GM18520 (cell line): ENCODE results near the gene NINL.

ENCODE experiments used
- ATAC-seq: cut with Tn5 transposase; IDR thresholded peaks from one replicate; pipeline ENCODE4 v1.9.1; 2021; ENCODE audit not compliant: unreplicated experiment

The NINL gene

DNA sequence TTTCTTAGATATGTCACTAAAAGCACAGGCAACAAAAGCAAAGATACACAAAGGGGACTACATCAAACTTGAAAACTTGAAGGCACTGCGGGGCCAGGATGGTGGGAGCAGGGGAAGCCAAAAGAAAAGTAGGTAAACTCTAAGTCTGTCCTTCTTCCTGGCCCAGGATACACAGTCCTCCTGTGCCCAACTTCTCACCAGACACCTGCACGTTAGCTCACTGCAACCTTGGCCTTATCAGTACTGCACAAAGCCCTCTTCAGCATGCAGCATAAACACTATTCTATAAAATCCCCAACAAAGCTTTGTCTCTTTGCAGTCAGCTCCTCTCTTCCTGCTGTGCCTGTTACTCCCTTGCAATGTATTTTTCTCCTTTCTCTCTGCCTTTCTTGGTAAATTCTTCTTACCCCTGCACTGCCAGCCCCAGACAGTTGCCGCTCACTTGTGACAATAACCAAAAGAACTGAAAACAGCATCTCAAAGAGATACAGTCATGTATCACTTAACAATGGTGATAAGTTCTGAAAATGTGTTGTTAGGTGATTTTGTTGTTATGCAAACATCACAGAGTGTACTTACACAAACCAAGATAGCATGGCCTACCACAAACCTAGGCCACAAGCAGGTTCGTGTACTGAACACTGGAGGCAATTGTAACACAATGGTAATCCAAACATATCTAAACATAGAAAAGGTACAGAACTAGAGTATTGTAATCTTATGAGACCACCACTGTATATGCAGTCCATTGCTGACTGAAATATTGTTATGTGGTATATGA, 51.2 kb downstream of the NINL start:
- ATAC-seq: no peak

GRCh38 chr20:25532971-25533391, 52.4 kb downstream of the NINL start:
- no peak for ATAC-seq

DNA sequence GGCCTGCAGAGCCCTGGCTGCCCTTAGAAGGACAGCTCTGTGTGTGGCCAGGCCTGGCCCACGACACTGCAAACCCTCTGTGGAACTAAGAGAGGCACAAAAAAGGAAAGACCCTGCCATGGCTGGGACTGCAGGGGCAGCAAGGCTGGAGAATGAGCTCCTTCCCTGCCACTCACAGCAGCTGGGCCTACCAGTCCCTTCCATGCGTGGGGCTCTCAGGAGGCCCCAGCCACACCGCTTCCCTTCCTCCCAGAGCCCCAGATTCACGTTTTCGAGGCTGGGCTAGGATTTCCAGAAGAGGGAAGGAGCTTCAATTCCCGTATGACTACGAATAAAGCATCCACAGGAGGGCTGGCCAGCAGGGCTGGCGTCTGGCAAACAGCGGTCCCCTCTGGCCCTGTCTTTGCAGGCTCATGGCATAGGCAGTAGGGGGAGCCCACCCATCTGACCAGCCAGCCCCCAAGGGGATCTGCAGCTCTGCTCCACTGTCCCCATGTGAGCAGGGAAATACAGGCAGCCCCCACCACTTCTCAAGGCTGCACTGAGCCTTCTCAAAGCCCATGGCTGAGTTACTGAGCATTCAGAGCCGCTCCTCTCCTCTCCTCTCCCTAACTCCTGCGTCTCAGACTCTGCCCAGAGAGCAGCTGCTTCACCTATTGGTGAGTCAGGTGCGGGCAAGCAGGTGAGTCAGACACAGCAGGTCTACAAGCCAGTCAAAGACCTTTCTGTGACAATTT, 53.1 kb downstream of the NINL start:
- no peak for ATAC-seq

DNA sequence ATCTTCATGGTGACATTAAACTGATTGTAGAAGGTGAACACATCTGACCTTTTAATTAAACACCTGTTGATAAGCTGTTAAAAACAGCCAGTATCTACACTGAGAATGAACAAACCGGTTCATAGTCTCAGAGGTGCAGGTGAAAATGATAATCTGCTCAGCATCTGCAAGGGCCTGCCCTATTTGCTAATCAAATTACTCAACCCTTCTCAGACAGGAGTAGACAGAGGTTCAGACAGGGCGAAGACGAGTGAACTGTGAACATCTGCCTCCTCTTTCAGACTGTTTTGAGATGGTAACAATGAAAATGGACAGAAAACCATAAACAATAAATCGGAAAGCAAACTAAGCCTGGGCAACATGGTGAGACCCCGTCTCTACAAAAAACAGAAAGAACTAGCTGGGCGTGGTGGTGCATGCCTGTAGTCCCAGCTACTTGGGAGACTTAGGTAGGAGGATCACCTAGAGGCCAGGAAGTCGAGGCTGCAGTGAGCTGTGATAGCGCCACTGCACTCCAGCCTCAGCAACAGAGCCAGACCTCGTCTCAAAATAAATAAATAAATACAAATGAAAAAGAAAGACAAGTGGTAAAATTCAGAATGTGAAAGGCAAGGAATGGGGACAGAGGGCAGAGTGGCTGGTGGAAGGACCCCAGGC, 55.9 kb downstream of the NINL start:
- no peak for ATAC-seq

DNA sequence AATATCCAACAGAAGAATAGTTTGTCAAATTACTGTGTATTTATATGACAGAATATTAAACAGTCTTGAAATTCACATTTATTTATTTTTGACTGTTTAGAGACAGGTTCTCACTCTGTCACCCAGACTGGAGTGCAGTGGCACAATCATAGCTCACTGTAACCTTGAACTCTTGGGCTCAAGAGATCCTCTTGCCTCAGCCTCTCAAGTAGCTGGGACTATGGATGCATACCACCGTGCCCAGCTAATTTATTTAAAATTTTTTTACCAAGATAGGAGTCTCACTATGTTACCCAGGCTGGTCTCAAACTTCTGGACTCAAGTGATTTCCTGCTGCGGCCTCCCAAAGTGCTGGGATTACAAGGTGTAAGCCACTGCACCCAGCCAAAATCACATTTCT, 57.4 kb downstream of the NINL start:
- ATAC-seq: no peak

DNA sequence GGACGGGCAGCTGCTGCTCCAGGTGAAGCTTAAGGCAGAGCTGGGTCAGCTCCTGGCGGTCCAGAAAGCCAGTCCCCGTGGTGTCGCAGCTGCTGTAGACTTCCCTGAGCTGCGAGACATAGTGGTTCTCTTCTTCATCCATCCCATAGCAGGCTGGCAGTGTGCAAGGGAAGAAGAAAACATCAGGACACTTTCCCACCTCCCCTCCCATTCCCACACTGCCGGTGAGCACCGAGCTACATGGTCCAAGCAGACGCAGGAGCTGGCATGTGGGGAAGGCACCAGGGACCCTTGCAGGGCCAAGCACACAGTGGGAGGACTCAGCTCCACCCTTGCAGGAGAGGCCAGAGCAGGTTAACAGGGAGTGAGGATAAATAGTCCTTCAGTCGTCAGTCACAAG, 58.9 kb downstream of the NINL start:
- ATAC-seq: no peak

- no peak for ATAC-seq
Observed at GRCh38 chr20:25525867-25526266, 59.5 kb downstream of the NINL start.

DNA sequence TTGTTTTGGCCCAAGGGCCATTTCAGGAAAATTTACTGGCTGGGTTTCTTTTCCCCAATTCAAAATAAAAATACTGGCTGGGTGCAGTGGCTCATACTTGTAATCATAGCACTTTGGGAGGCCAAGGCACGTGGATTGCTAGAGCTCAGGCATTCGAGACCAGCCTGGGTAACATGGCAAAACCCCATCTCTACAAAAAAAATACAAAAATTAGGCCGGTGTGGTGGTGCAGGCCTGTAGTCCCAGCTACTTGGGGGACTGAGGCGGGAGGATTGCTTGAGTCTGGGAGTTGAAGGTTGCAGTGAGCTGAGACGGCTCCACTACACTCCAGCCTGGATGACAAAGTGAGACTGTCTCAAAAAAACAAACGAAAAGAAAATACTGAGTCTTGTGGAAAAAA, 60.0 kb downstream of the NINL start:
- no peak for ATAC-seq

DNA sequence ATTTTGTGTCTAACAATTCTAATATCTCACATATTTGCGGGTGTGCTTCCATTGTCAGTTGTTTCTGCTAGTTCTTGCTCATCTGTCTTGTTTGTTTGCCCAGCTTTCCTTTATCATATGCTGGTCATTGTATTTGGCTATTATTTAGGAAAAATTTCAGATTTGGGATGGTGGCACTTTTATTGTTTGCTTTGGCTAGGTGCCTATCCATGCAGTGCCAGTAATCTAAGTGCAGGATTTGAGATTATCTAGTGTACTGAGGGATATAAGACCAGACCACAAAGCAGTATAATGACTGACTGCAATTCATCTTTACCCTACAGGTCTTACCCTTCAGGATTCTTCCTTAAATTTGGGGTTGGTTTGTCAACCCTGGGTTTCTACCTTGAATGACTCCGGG, 63.9 kb downstream of the NINL start:
- ATAC-seq: no peak

GRCh38 chr20:25517124-25517523, 68.2 kb downstream of the NINL start:
- no peak for ATAC-seq

GRCh38 chr20:25514747-25515340, 70.5 kb downstream of the NINL start:
- no peak for ATAC-seq

DNA sequence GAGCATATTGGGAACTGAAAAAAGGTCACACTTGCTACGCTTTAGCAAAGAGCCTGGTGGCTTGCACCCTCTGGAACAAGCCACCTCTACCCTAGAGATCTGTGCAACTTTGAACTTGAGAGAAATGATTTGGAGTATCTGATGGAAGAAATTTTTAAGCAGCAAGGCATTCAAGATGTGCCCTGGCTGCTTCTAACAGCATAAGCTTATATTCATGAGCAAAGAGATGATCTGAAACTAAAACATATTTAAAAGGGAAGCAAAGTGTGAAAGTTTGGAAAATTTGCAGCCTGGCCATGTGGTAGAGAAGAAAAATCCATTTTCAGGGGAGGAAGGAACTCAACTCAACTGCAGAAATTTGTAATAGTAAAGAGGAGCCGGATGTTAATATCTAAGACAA, 71.1 kb downstream of the NINL start:
- ATAC-seq: no peak

DNA sequence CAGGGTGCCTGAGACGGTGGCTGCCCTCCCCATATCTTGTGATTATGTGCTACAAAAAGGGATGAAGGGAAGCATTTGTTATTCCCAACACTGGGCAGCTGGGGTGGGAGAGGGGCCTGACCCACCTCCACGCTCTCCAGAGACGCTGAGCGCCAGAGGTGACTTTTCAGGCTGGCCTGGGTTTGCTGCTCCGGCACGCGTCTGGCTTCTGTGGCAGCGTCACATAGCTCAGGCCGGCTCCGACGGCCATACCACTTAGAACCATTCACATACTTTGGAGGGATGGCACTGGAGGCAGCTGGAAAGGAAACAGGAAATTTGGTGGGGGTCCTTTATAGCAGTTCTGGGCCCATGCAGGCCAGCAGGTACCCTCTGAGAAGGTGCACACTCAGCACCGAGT, 72.6 kb downstream of the NINL start:
- no peak for ATAC-seq

DNA sequence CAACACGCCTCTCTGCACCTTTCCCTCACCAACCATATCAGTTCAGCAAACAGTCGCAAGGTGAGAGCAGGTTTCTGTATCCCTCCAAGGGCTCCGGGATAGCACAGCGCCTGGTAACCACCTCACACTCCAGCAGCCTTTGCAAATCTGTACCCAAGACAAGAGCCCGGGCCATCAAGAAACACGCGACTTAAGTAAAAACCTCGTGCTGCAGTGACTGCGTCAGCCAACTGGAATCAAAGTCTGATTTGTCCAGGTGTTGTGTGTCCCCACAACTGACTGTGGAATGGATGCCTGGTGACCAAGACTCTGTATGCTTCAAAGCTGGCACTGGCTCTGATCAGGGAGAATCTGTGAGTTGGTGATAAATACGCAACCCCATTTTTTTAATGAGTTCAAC, 74.1 kb downstream of the NINL start:
- ATAC-seq: no peak

DNA sequence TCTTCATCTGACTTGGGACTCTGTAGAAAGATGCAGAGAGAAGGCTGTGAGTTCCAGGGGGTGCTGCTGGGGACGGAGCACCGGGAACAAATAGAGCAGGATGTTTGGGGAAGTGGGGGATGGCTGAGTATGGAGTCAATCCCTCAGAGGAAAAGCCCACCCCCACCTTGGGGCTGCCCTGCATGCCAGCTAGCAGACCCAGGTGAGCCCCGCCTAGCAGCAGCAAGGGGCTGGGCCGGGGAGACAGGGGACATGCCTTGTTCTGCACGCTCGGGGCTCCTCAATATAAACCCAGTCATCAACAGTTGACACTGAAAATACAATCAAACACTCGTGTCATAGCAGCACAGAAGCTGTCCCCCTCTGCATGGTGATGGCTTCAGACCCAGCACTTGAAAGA, 74.6 kb downstream of the NINL start:
- no peak for ATAC-seq

DNA sequence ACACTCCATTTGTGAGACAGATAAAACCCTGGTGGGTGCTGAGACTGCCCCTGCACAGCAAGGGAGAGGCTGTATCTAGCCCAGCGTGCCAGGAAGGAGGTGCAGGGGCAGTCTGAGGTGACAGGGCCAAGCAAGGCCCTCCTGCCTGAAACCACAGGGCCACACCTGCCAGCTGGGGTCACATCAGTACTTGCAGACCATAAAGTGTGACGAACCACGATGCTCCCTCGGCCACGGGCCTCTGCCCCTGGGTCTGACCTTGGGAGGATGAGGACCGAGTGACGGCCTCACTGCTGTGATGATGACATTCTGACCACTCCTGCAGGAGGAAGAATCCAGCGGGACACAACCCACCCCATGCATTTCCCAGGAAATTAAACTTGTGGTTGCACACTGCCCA, 75.1 kb downstream of the NINL start:
- ATAC-seq: no peak

GRCh38 chr20:25509084-25509483, 76.2 kb downstream of the NINL start:
- no peak for ATAC-seq

DNA sequence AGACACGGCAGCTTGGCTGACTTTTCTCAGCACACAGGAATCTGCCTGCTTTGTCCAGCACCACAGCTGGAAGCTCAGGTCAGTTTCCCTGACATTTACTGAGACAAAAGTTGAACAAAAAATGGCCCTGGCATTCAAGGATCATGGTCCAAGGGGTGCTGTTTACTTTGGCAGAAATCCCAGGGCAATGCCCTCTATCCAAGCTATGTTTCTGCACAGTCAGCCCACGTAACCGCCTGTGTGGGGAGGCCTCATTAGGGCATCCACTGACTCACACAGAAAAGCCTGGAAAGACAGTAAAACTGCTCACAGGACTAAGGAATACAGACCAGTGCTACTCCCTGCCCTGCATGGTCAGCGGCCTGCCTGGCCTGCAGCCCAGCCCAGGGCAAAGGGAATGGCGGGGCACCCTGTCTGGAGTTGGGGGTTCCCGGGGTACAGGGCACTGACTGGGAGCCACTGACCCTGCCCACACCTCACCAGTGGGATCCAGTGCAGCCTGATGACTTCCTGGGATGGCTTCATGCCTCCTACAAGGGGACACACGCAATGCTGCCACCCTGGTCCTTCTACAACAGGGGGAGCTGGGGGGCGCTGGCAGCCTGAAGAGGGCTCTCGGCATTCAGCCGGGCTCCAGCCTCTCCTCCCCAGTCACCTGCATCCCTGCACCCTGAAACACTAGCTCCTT, 77.1 kb downstream of the NINL start:
- no peak for ATAC-seq

- ATAC-seq: no peak
Observed at GRCh38 chr20:25507385-25508082, 77.8 kb downstream of the NINL start.

DNA sequence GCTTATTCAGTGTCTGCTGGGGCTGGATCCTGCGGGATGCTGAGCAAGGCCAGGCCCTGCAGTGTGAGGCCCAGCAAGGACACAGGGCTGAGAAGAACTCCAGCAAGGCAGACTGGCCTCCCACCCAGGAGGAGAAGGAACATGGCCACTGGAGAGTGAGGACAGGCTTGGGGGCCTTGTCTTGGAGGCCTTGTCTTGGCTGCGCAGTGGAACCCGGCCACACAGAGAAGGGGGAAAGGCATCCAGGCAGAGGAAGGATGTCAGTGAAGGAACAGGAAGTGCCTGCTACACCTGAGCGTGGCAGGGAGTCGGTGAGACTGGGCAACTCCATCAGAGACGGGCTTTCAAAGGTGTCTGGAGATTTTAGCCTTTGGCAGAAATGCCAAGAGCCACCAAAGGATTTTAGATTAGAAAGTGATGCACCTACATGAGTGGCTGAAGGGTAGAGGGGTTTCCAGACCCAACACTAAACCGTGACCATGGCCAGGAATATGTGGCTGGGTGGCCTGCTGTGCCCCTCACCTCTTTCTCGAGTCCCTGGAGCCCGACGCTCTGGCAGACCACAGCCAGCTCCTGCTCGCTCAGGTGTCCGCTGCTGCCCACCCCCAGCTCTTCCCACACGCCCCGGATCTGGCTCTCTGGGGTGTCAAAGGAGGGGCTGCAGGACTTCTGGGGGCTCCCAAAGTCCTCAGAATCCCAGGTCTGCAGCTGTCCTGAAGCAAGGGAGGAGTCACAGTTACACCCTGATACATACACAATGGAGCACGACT, 80.8 kb downstream of the NINL start:
- ATAC-seq: no peak
